Thyroid gland (tissue), 4 donors: ENCODE results near the gene OSBPL6.

Experiments used
- POLR2A ChIP-seq, 2 donors: fragments of 450-650 bp; IDR thresholded peaks; one replicate each; pipeline ENCODE4 v1.6.1; 2017; ENCODE audit warnings: antibody characterized with exemption in 2 of 2, mild to moderate bottlenecking in 2 of 2, moderate library complexity in 1 of 2
- TF ChIP-seq, protein P1 (sequence below), 6 experiments: fragments of 200-600 bp in 3 of 6; fragments of 450-650 bp in 3 of 6; sonication (generic) in 3 of 6; IDR thresholded peaks; one replicate each; pipeline ENCODE4 v1.5.1; 2016 to 2019; ENCODE audit warnings: antibody characterized with exemption in 6 of 6, mild to moderate bottlenecking in 2 of 6, inconsistent platforms in 1 of 6, moderate library complexity in 1 of 6

DNA sequence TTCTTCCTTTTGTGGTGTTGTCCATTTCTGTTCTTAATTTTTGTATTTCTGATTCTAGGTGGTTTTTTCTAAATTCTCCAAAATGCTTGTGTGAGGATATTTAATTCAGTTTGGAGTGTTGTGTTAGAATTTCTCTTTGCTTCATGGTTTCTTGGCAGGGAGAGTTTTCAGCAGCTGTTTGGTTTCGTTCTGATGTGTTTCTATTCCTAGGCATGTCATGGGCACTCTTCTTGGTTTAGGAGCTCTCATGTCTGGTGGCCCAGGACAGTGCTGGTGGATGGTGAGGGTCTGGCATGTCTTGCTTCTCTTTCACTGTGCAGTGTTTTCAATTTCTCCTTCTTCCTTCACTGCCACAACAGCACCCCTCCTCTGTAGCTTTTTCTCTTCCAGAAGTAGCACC lies 52.9 kb downstream of the OSBPL6 start:
- TF ChIP-seq POLR2A (IDR thresholded peaks at IDR 0.05), result no peak
- TF ChIP-seq, protein P1, sequence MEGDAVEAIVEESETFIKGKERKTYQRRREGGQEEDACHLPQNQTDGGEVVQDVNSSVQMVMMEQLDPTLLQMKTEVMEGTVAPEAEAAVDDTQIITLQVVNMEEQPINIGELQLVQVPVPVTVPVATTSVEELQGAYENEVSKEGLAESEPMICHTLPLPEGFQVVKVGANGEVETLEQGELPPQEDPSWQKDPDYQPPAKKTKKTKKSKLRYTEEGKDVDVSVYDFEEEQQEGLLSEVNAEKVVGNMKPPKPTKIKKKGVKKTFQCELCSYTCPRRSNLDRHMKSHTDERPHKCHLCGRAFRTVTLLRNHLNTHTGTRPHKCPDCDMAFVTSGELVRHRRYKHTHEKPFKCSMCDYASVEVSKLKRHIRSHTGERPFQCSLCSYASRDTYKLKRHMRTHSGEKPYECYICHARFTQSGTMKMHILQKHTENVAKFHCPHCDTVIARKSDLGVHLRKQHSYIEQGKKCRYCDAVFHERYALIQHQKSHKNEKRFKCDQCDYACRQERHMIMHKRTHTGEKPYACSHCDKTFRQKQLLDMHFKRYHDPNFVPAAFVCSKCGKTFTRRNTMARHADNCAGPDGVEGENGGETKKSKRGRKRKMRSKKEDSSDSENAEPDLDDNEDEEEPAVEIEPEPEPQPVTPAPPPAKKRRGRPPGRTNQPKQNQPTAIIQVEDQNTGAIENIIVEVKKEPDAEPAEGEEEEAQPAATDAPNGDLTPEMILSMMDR (IDR thresholded peaks at IDR 0.05), result no peak
